Spleen (tissue), 11 donors: ENCODE data around the gene WDR73. TPM values are rescaled to one million over a fixed set of nuclear protein-coding genes. Genes with fewer than 3 reads are reported as not detected.

Source experiments
- DNase-seq: peaks from one replicate; pipeline ENCODE4 v3.0.0-alpha.2; 2020
- H3K27ac ChIP-seq, 8 donors: fragments of 200-600 bp; sonication (generic) in 7 of 8; 1 replicate in 4 of 8; 2 replicates in 4 of 8; pipeline versions ENCODE4 v1.5.0 to v1.8.0; 2016 to 2021; ENCODE audit warnings: inconsistent platforms in 4 of 8, mild to moderate bottlenecking in 4 of 8, moderate library complexity in 1 of 8
- H3K27me3 ChIP-seq, 7 donors: fragments of 200-600 bp; sonication (generic) in 6 of 7; replicated peaks in 1 of 7; 1 replicate in 4 of 7; 2 replicates in 3 of 7; pipeline versions ENCODE4 v1.5.0 to v1.8.0; 2016 to 2021; ENCODE audit warnings: inconsistent platforms in 3 of 7, mild to moderate bottlenecking in 1 of 7
- H3K36me3 ChIP-seq, 6 donors: fragments of 200-600 bp; sonication (generic) in 5 of 6; 1 replicate in 4 of 6; 2 replicates in 2 of 6; pipeline versions ENCODE4 v1.5.0 to v1.8.0; 2016 to 2021; ENCODE audit warnings: inconsistent platforms in 2 of 6
- H3K4me1 ChIP-seq, 6 donors: fragments of 200-600 bp; sonication (generic) in 5 of 6; 1 replicate in 3 of 6; 2 replicates in 3 of 6; pipeline versions ENCODE4 v1.5.0 to v1.8.0; 2016 to 2021; ENCODE audit warnings: inconsistent platforms in 3 of 6
- H3K4me3 ChIP-seq, 8 donors: fragments of 200-600 bp; sonication (generic) in 7 of 8; 1 replicate in 4 of 8; 2 replicates in 4 of 8; pipeline versions ENCODE4 v1.5.0 to v1.8.0; 2016 to 2021; ENCODE audit warnings: inconsistent platforms in 4 of 8, mild to moderate bottlenecking in 4 of 8, moderate library complexity in 2 of 8
- H3K9me3 ChIP-seq, 8 donors: fragments of 200-600 bp; sonication (generic) in 7 of 8; 1 replicate in 4 of 8; 2 replicates in 4 of 8; pipeline versions ENCODE4 v1.5.0 to v1.8.0; 2016 to 2021; ENCODE audit warnings: inconsistent platforms in 4 of 8
- POLR2A ChIP-seq, 3 donors: fragments of 450-650 bp; IDR thresholded peaks; one replicate each; pipeline ENCODE4 v1.5.1; 2017; ENCODE audit warnings: antibody characterized with exemption in 3 of 3, mild to moderate bottlenecking in 1 of 3
- POLR2AphosphoS5 ChIP-seq, 3 donors: sonication (generic); formaldehyde crosslinking; IDR thresholded peaks; one replicate each; pipeline ENCODE4 v1.5.1; 2017; ENCODE audit warnings: antibody characterized with exemption in 3 of 3
- WGBS, 5 donors: extraction: QIAGEN DNeasy Blood & Tissue Kit in 3 of 5; methylation state at CpG; one replicate each; pipeline versions ENCODE4 v1.1.5 to v1.1.7; 2013 to 2018; 5-methylcytosine and 5-hydroxymethylcytosine counted together
- intact Hi-C: fragments of 100-400 bp; cut with DNase I; formaldehyde crosslinking; loops from one replicate; pipeline ENCODE4 v1.15.0; 2023; ENCODE audit warnings: low total_unique reads
- polyA plus RNA-seq, 3 donors: library from polyadenylated mRNA; stranded (reverse); fragments of 200-250 nt; gene quantifications; one replicate each; pipeline ENCODE4 v1.2.1, GENCODE V29; 2013
- total RNA-seq, 7 donors: library from RNA; depleted of rRNA in 3 of 7; stranded (reverse); fragments of >200 nt in 3 of 7; fragmentation: NEBNext Ultra II Directional in 4 of 7; extraction: Animal tissue kit (Norgen Biotek cat#: 25700) in 4 of 7; gene quantifications; one replicate each; pipeline versions ENCODE4 v1.1.0 to v1.2.1, GENCODE V29; 2016 to 2021
- TF ChIP-seq, protein P1 (sequence below), 11 experiments: fragments of 200-600 bp in 7 of 11; fragments of 450-650 bp in 4 of 11; sonication (generic) in 4 of 11; IDR thresholded peaks in 8 of 11; conservative IDR thresholded peaks in 3 of 11; 1 replicate in 7 of 11; 2 replicates in 4 of 11; pipeline versions ENCODE4 v1.4.0 to v1.8.0; 2016 to 2021; ENCODE audit warnings: antibody characterized with exemption in 11 of 11, inconsistent platforms in 4 of 11, mild to moderate bottlenecking in 1 of 11
- donor health status: healthy with polysubstance abuse.
- donor health status: DM: no; HTN: no; CAD: no; lungs with moderate emphysema.
- donor health status: DM: no; HTN: no; CAD: no.
- donor health status: Bipolar disorder and iron deficiency.
- donor health status: healthy.
- donor health status: DM: no; HTN: no; CAD: no.
- donor health status: DM: yes; HTN: yes; CAD: no.

Gene WDR73
- total and polyA plus RNA-seq, 10 donors = 12.7 to 31.6 (median 24.4) TPM

GRCh38 chr15:84597296-84597695 is 56.8 kb downstream of the WDR73 start:
- 40 to 81% (median 52%) methylated on average over 3 of the region's 3 CpGs for WGBS, 5 donors
- Histone ChIP-seq H3K36me3 (no peaks in the 10 kb centered on the region), H3K27ac (peak overlapping the region in 4 of 8 donors; percentile 86 to 92 (median 88)), H3K27me3 (no peaks in the 10 kb centered on the region), H3K4me3 (no peak overlapping the region), H3K9me3 (no peaks in the 10 kb centered on the region), H3K4me1 (peaks cover 28 to 69% (median 41%) of the 10 kb centered on the region in 6 donors)
- TF ChIP-seq POLR2AphosphoS5 (IDR thresholded peaks at IDR 0.05) (no peak), POLR2A (IDR thresholded peaks at IDR 0.05) (no peak)
- TF ChIP-seq, protein P1, sequence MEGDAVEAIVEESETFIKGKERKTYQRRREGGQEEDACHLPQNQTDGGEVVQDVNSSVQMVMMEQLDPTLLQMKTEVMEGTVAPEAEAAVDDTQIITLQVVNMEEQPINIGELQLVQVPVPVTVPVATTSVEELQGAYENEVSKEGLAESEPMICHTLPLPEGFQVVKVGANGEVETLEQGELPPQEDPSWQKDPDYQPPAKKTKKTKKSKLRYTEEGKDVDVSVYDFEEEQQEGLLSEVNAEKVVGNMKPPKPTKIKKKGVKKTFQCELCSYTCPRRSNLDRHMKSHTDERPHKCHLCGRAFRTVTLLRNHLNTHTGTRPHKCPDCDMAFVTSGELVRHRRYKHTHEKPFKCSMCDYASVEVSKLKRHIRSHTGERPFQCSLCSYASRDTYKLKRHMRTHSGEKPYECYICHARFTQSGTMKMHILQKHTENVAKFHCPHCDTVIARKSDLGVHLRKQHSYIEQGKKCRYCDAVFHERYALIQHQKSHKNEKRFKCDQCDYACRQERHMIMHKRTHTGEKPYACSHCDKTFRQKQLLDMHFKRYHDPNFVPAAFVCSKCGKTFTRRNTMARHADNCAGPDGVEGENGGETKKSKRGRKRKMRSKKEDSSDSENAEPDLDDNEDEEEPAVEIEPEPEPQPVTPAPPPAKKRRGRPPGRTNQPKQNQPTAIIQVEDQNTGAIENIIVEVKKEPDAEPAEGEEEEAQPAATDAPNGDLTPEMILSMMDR (IDR thresholded peaks at IDR 0.05 in 8 of 11, conservative IDR thresholded peaks at IDR 0.05 in 3 of 11) = no peak
- no peak for DNase-seq
- intact Hi-C loops = loop anchor here (10.0 kb wide), 2 partner anchors 58 to 448 kb away; partner anchors contain the start of genes NMB and WDR73

DNA sequence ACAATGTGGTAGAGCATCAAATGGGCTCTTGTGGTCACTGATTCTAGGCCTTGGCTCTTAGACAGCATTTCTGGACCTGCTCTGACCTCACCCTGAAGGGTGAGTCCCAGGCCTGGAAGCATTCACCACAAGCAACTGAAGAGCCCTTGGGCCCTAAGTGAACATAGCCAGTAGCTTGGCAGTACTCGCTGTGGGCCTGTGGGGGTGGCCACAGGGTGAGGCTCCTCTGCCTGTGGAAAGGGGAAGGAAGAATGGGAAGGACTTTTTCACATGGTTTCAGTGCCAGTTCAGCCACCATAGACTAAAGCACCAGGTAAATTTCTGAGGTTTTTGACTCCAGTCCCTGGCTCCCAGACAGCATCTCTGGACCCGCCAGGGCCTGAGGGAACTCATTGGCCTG is 58.4 kb downstream of the WDR73 start:
- Histone ChIP-seq H3K4me1 (peaks cover 21 to 57% (median 30%) of the 10 kb centered on the region in 6 donors), H3K36me3 (no peaks in the 10 kb centered on the region), H3K9me3 (no peaks in the 10 kb centered on the region), H3K27me3 (no peaks in the 10 kb centered on the region), H3K4me3 (no peak overlapping the region), H3K27ac (peak overlapping the region in 3 of 8 donors; percentile 10 to 55 (median 43))
- intact Hi-C loops = loop anchor here (10.0 kb wide), 2 partner anchors 59 to 449 kb away; partner anchors contain the start of genes NMB and WDR73
- DNase-seq = no peak
- 70 to 95% (median 77%) methylated on average over 2 of the region's 2 CpGs for WGBS, 5 donors
- TF ChIP-seq, protein P1 (IDR thresholded peaks at IDR 0.05 in 8 of 11, conservative IDR thresholded peaks at IDR 0.05 in 3 of 11) = no peak
- TF ChIP-seq POLR2A (IDR thresholded peaks at IDR 0.05) (no peak), POLR2AphosphoS5 (IDR thresholded peaks at IDR 0.05) (no peak)

GRCh38 chr15:84594617-84595290 is 59.3 kb downstream of the WDR73 start:
- Histone ChIP-seq H3K4me3 (no peak overlapping the region), H3K9me3 (no peaks in the 10 kb centered on the region), H3K36me3 (no peaks in the 10 kb centered on the region), H3K27ac (peak overlapping the region in 2 of 8 donors; percentile 43 to 55), H3K27me3 (no peaks in the 10 kb centered on the region), H3K4me1 (peaks cover 17 to 50% (median 26%) of the 10 kb centered on the region in 6 donors)
- no peak for DNase-seq
- TF ChIP-seq, protein P1 (IDR thresholded peaks at IDR 0.05 in 8 of 11, conservative IDR thresholded peaks at IDR 0.05 in 3 of 11) = no peak
- TF ChIP-seq POLR2AphosphoS5 (IDR thresholded peaks at IDR 0.05) = no peak
- no peak for TF ChIP-seq POLR2A (IDR thresholded peaks at IDR 0.05)
- 60 to 78% (median 77%) methylated on average over 2 to 3 of the region's 3 CpGs for WGBS, 5 donors
- intact Hi-C loops = loop anchor here (10.0 kb wide), 2 partner anchors 60 to 450 kb away; partner anchors contain the start of genes NMB and WDR73

DNA sequence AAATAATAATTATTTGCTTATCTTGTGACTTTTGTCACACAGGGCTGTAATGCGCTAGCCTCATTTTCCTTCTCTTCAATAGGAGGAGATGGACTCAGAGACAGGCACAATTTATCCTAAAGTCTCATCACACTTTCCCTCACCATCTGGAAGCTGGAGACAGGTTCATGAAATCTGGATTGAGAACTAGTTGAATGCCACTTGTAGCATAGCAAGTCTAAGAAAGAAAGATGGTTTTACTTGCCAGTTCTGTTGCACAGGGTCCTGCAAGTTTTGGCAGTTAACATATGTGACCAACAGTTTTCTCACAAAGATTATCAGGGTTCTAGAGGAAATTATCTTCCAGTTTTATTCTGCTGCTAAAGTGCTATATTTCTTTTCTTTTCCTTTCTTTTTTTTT is 62.3 kb downstream of the WDR73 start:
- no peaks in the 10 kb centered on the region for H3K36me3 ChIP-seq
- H3K9me3 ChIP-seq = no peaks in the 10 kb centered on the region
- TF ChIP-seq POLR2A (IDR thresholded peaks at IDR 0.05) (no peak), POLR2AphosphoS5 (IDR thresholded peaks at IDR 0.05) (no peak)
- TF ChIP-seq, protein P1 (IDR thresholded peaks at IDR 0.05 in 8 of 11, conservative IDR thresholded peaks at IDR 0.05 in 3 of 11) = no peak
- H3K27ac ChIP-seq = no peak overlapping the region
- 95 to 98% (median 97%) methylated on average over 1 of the region's 1 CpG for WGBS, 5 donors
- DNase-seq = no peak
- intact Hi-C loops = loop anchor here (10.0 kb wide), 2 partner anchors 63 to 453 kb away; partner anchors contain the start of genes NMB and WDR73
- peaks cover 0 to 32% (median 12%) of the 10 kb centered on the region in 6 donors for H3K4me1 ChIP-seq
- H3K4me3 ChIP-seq = no peak overlapping the region
- peaks cover 0 to 7% (median 0%) of the 10 kb centered on the region in 7 donors for H3K27me3 ChIP-seq
